Upper lobe of left lung (tissue), 4 donors: ENCODE data around the gene ARMC6.

Experiments
- CTCF ChIP-seq, 6 experiments: fragments of 450-650 bp in 4 of 6; fragments of 200-600 bp in 2 of 6; sonication (generic) in 2 of 6; IDR thresholded peaks; one replicate each; pipeline ENCODE4 v1.5.1; 2016 to 2019; ENCODE audit warnings: antibody characterized with exemption in 6 of 6
- EP300 ChIP-seq, 4 donors: sonication (generic); formaldehyde crosslinking; IDR thresholded peaks; one replicate each; pipeline ENCODE4 v1.5.1; 2017; ENCODE audit warnings: antibody characterized with exemption in 4 of 4, control low read depth in 2 of 4
- POLR2A ChIP-seq, 4 donors: fragments of 450-650 bp; IDR thresholded peaks; one replicate each; pipeline ENCODE4 v1.5.1; 2016 to 2017; ENCODE audit warnings: antibody characterized with exemption in 4 of 4, mild to moderate bottlenecking in 2 of 4
- POLR2AphosphoS5 ChIP-seq, 2 donors: sonication (generic); formaldehyde crosslinking; IDR thresholded peaks; one replicate each; pipeline ENCODE4 v1.5.1; 2017; ENCODE audit warnings: antibody characterized with exemption in 2 of 2

GRCh38 chr19:19078801-19079200, 45.4 kb downstream of the ARMC6 start:
- TF ChIP-seq EP300 (IDR thresholded peaks at IDR 0.05) (no peak), CTCF (IDR thresholded peaks at IDR 0.05) (no peak), POLR2AphosphoS5 (IDR thresholded peaks at IDR 0.05) (no peak), POLR2A (IDR thresholded peaks at IDR 0.05) (no peak)
